OCI-LY3 (cell line): Measurements from ENCODE around the gene ATG14.
"Not testable (repeated sequence)": the region's sequence is repeated elsewhere in the genome, so short reads cannot be mapped to it uniquely, and the experiment has no call there.

Experiments
- H2AFZ ChIP-seq: fragments of 200-600, 300-600 bp; shearing (Covaris generic); 2 replicates; pipeline ENCODE4 v1.6.0; 2014; ENCODE audit warnings: antibody characterized with exemption, low read depth, low read length
- H3K27ac ChIP-seq: fragments of 200-600, 300-600 bp; sonication (generic); 2 replicates; pipeline ENCODE4 v1.5.1; 2014; ENCODE audit warnings: mild to moderate bottlenecking, low read length, moderate library complexity, mixed read lengths
- H3K27me3 ChIP-seq: fragments of 200-600, 300-600 bp; sonication (generic); 2 replicates; pipeline ENCODE4 v1.6.1; 2014; ENCODE audit warnings: low read depth, low read length, mixed read lengths
- H3K36me3 ChIP-seq: fragments of 200-600, 300-600 bp; sonication (generic); replicated peaks from 2 replicates; pipeline ENCODE3; 2014; ENCODE audit warnings: low read depth, low read length, mixed read lengths
- H3K4me1 ChIP-seq: fragments of 300-600, 200-600 bp; sonication (generic); 2 replicates; pipeline ENCODE4 v1.6.1; 2014; ENCODE audit warnings: low read length, mixed read lengths
- H3K4me2 ChIP-seq: fragments of 200-600, 300-600 bp; sonication (generic); 2 replicates; pipeline ENCODE4 v1.6.1; 2014; ENCODE audit warnings: low read length, mixed read lengths
- H3K4me3 ChIP-seq: fragments of 300-600, 200-600 bp; sonication (generic); 2 replicates; pipeline ENCODE4 v1.5.1; 2014; ENCODE audit warnings: antibody characterized with exemption, mild to moderate bottlenecking, low read length, moderate library complexity
- H3K79me2 ChIP-seq: fragments of 300-600, 200-600 bp; shearing (Covaris generic); 2 replicates; pipeline ENCODE4 v1.6.1; 2014; ENCODE audit warnings: mild to moderate bottlenecking, low read length, mixed read lengths
- H3K9ac ChIP-seq: fragments of 300-600, 200-600 bp; shearing (Covaris generic); 2 replicates; pipeline ENCODE4 v1.6.0; 2014; ENCODE audit warnings: mild to moderate bottlenecking, low read length, moderate library complexity
- H3K9me3 ChIP-seq: fragments of 200-600, 300-600 bp; shearing (Covaris generic); 2 replicates; pipeline ENCODE4 v1.6.1; 2014; ENCODE audit warnings: low read length, mixed read lengths; ENCODE audit not compliant: insufficient read depth
- H4K20me1 ChIP-seq: fragments of 200-600, 300-600 bp; sonication (generic); 2 replicates; pipeline ENCODE4 v1.6.1; 2016; ENCODE audit warnings: low read length, mixed read lengths; ENCODE audit not compliant: insufficient read depth
- EZH2phosphoT487 ChIP-seq: fragments of 200-600 bp; shearing (Covaris generic); IDR thresholded peaks from 2 replicates; pipeline ENCODE4 v1.6.1; 2018; ENCODE audit warnings: antibody characterized with exemption, mixed run types, low read depth
- TF ChIP-seq, protein P1 (sequence below): fragments of 200-600, 300-600 bp; sonication (generic); IDR thresholded peaks from 2 replicates; pipeline ENCODE4 v1.5.1; 2014; ENCODE audit warnings: antibody characterized with exemption, low read length, low read depth

The ATG14 gene

DNA sequence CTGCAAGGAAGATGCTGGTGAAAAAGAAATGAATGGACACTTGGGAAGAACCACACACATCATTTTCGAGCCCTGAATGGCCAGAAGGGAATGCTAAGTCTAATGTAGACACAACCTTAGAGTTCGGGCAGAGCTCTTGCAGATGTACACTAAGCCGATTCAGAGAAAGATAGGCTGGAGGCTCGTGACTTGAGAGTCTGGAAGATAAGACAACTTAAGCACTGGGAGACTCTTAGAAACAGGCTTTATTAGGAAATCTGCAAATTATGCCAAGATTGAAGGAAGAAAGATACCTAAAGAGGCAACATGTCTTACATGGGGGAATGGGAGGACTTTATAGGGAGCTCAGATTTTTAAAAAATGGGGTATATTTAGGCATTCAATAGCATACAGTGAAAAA is 15.3 kb upstream of the ATG14 start:
- Histone ChIP-seq H4K20me1 (no peaks in the 10 kb centered on the region), H2AFZ (no peak overlapping the region), H3K79me2 (no peaks in the 10 kb centered on the region), H3K27me3 (peaks cover 16% of the 10 kb centered on the region; the same call in 1 of the 2 replicates), H3K9me3 (no peaks in the 10 kb centered on the region), H3K36me3 (no peaks in the 10 kb centered on the region), H3K4me1 (peaks cover 4% of the 10 kb centered on the region), H3K27ac (no peak overlapping the region), H3K4me3 (no peak overlapping the region), H3K4me2 (no peak overlapping the region), H3K9ac (no peak overlapping the region)
- TF ChIP-seq, protein P1, sequence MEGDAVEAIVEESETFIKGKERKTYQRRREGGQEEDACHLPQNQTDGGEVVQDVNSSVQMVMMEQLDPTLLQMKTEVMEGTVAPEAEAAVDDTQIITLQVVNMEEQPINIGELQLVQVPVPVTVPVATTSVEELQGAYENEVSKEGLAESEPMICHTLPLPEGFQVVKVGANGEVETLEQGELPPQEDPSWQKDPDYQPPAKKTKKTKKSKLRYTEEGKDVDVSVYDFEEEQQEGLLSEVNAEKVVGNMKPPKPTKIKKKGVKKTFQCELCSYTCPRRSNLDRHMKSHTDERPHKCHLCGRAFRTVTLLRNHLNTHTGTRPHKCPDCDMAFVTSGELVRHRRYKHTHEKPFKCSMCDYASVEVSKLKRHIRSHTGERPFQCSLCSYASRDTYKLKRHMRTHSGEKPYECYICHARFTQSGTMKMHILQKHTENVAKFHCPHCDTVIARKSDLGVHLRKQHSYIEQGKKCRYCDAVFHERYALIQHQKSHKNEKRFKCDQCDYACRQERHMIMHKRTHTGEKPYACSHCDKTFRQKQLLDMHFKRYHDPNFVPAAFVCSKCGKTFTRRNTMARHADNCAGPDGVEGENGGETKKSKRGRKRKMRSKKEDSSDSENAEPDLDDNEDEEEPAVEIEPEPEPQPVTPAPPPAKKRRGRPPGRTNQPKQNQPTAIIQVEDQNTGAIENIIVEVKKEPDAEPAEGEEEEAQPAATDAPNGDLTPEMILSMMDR: no peak
- TF ChIP-seq EZH2phosphoT487: no peak

DNA sequence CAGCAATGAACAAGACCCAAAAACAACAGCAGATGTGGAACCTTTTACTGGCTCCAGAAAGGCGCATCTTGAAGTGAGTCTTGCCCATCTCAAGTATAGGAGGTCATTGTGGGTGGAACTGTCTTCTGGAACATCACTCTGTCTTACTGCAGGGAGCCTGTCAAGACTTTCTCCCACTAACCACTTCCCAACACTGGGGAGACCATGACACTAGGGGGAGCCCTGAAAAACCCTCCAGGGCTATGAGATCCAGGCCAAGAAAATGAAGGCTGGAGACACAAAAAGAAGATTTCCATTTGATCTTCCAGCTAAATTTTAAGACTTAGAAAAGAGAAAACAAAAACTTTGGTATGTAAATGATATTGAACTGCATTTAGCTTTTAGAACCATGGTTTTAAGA is 13.5 kb upstream of the ATG14 start:
- Histone ChIP-seq H3K9me3 (no peaks in the 10 kb centered on the region), H3K36me3 (no peaks in the 10 kb centered on the region), H3K4me3 (no peak overlapping the region), H3K4me1 (peaks cover 4% of the 10 kb centered on the region), H3K27me3 (peaks cover 12% of the 10 kb centered on the region; the same call in 1 of the 2 replicates), H4K20me1 (no peaks in the 10 kb centered on the region), H3K27ac (no peak overlapping the region), H3K9ac (no peak overlapping the region), H3K79me2 (no peaks in the 10 kb centered on the region), H2AFZ (no peak overlapping the region), H3K4me2 (no peak overlapping the region)
- TF ChIP-seq, protein P1: no peak
- no peak for TF ChIP-seq EZH2phosphoT487

DNA sequence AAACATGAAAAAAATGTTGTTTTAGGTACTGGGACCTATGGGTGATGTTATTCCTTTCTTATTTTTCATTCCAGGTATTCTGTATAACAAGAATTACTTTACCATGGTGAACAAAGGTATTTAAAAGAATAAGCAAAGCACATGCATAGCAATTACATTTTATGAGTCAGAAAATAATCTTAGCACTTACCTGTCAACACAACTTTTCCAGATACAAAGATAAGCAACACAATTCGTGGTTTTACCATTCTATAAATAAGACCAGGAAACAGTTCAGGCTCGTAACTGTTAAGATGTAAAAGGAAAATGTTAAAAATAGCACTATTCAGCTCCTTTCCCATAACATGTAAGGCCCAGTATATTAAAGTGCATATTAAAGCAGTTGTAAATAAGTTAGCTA is 12.3 kb upstream of the ATG14 start:
- Histone ChIP-seq H4K20me1 (no peaks in the 10 kb centered on the region), H3K4me1 (no peaks in the 10 kb centered on the region), H3K4me3 (no peak overlapping the region), H3K36me3 (no peaks in the 10 kb centered on the region), H3K9me3 (no peaks in the 10 kb centered on the region), H3K9ac (no peak overlapping the region), H3K27ac (no peak overlapping the region), H3K79me2 (no peaks in the 10 kb centered on the region), H3K4me2 (no peak overlapping the region), H2AFZ (no peak overlapping the region), H3K27me3 (peaks cover 12% of the 10 kb centered on the region; the same call in 1 of the 2 replicates)
- TF ChIP-seq, protein P1: no peak
- TF ChIP-seq EZH2phosphoT487: no peak

DNA sequence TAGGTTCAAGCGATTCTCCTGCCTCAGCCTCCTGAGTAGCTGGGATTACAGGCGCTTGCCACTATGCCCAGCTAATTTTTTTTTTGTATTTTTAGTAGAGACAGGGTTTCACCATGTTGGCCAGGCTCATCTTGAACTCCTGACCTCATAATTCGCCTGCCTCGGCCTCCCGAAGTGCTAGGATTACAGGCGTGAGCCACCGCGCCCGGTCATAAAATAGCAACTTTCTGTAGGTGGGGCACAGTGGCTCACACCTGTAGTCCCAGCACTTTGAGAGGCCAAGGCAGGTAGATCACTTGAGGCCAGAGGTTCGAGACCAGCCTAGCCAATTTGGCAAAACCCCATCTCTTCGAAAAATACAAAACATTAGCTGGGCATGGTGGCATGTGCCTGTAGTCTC is 10.7 kb upstream of the ATG14 start:
- H4K20me1 ChIP-seq, H3K9ac ChIP-seq, H3K36me3 ChIP-seq, H3K27ac ChIP-seq, H3K4me2 ChIP-seq, H3K79me2 ChIP-seq, H3K4me1 ChIP-seq, H3K9me3 ChIP-seq, H3K4me3 ChIP-seq, H2AFZ ChIP-seq: not testable (repeated sequence)
- peaks cover 12% of the 10 kb centered on the region; the same call in 1 of the 2 replicates for H3K27me3 ChIP-seq

DNA sequence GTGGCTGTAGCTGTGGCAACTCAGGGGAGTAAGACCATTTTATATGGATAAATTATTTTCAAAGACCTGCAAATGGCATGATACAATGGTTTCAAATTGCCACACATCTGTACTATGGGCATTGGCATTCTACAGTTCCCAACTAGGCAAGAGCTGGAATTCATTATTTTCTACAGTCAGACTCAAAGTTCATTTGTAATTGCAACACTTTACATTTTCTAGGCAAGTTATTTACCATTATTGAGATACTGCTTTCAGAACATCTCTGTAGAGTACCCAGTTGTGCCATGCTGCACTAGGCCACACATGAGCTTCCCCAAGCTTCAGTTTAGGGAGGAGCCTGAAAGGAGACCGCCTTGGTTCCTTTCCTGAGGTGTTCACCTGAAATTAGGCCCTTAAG is 8.0 kb upstream of the ATG14 start:
- no peaks in the 10 kb centered on the region for H3K4me1 ChIP-seq
- no peak for TF ChIP-seq EZH2phosphoT487
- TF ChIP-seq, protein P1: no peak
- H3K9ac ChIP-seq: no peak overlapping the region
- no peak overlapping the region for H3K4me2 ChIP-seq
- H3K79me2 ChIP-seq: no peaks in the 10 kb centered on the region
- H3K4me3 ChIP-seq: no peak overlapping the region
- H2AFZ ChIP-seq: no peak overlapping the region
- peaks cover 9% of the 10 kb centered on the region; the same call in 1 of the 2 replicates for H3K27me3 ChIP-seq
- H3K36me3 ChIP-seq: no peaks in the 10 kb centered on the region
- H4K20me1 ChIP-seq: no peaks in the 10 kb centered on the region
- no peak overlapping the region for H3K27ac ChIP-seq
- no peaks in the 10 kb centered on the region for H3K9me3 ChIP-seq
